Epithelial cell of esophagus (primary cell): ENCODE measurements around the gene CDRT4.

ENCODE experiments used
- DNase-seq: peaks from one replicate; pipeline ENCODE4 v3.0.0; 2010; ENCODE audit warnings: low read depth
- H3K4me3 ChIP-seq: 2 replicates; pipeline ENCODE4 v1.5.1; 2011; ENCODE audit warnings: mild to moderate bottlenecking, low read length, control low read depth
- CTCF ChIP-seq: IDR thresholded peaks from 2 replicates; pipeline ENCODE4 v1.5.1; 2011; ENCODE audit warnings: low read depth, mild to moderate bottlenecking, low read length, control low read depth, inconsistent platforms; ENCODE audit not compliant: insufficient read depth; ENCODE audit errors: missing control alignments

Gene CDRT4

DNA sequence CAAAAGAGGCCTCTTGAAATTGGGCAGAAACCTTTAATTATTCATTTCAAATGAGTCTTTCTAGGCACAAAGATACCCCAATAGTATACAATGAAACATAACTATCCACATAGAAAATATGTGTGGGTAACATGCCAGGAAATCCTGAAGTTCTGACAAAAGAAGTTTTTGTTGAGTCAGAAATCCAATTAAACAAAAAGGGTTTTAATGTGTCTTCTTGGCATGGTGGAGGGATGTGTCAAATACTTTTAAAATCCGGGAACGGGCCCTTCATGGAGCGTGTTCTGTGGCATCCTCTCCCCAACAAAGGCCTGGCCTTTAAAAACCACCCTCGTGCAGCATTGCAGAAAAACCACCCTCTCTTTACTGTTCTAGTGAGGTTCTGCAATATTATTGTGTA is 14.2 kb downstream of the CDRT4 start:
- H3K4me3 ChIP-seq = no peak overlapping the region
- no peak for DNase-seq
- no peak for TF ChIP-seq CTCF

DNA sequence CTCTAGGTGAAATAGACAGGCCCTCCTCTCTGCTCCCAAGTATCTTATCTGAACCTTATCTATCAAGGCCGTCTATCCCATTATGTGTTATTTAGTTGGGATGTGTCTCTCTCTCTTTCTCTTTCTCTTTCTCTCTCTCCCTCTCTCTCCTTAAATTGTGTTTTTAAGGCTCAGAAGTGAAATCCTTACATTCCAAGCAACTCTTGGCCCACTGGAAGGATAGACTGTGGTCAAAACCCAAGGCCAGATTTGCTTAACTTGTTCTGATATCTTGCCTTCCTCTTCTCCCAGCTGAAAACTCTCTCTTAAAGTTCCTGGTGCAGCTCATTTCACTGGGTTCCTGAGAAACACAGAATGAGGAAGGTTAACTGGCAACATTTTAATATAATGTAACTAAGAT is 14.7 kb downstream of the CDRT4 start:
- TF ChIP-seq CTCF = no peak
- DNase-seq = no peak
- H3K4me3 ChIP-seq = no peak overlapping the region

DNA sequence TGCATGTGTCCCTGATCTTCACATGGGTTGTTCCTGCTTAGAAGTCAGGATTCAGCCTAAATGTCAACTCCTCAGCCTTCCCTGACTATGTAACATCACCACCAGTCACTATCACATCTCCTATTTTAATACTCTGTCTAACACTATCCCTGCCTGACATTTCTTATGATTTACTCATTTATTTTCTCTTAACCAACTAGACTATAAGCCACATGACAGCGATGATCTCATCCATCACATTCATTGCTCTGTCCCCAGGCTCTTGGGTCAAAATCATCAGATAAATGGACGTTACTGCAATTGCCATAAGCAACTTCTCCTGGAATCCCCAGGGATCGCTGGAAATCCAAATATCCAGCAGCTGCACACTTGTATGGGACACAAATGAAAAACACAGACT is 15.7 kb downstream of the CDRT4 start:
- DNase-seq = no peak
- no peak for TF ChIP-seq CTCF
- H3K4me3 ChIP-seq = no peak overlapping the region

DNA sequence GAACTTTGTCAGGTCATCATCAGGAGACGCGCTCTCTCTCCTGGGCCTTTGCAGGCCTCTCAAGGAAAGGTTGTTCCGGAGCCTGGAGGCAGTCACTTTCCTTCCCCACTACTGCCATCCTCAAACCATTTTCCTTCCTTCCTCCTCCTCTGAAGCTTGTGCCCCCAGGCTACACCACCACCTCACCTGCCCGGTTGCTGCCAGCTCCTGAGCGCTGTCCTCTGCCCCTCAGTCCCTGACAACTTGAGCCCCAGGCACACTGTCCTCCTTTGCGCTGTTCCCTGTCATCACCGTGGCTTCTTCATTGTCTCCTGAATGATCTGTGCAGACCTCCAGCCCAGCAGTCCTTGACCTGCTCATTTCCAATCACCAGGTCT is 18.9 kb downstream of the CDRT4 start:
- no peak for TF ChIP-seq CTCF
- no peak for DNase-seq
- no peak overlapping the region for H3K4me3 ChIP-seq

DNA sequence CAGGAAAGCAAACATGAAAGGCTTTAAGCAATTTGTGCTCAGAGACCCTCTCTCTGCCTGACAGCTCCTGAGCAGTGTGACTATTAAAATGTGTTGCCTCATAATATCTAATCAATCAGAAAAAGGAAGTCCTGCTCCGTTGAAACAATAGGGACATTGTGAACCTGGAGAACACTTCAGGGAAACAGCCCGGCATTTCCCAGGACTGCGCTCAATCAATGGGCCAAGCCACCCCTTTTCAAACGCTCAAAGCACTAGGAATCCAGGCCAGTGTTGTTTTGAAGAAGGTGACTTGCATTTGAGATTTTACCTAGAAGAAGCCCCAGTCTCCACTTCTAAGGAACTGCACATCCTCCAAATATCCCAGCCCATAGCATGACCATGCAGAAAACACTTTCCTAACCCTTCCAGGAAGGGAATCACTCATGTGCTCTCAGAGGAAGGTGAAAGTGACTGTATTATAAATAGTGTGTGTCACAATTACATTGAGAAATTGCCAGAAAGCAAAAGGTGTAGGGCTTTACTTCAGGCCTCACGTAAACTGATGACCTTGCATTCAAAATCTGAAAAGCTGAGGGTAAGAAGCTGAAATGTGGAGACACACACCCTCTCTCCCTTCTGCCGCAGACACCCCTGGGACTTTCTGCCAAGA is 19.4 kb downstream of the CDRT4 start:
- DNase-seq = peak; percentile 8
- TF ChIP-seq CTCF = no peak

GRCh38 chr17:15446036-15446435 is 21.4 kb downstream of the CDRT4 start:
- no peak for TF ChIP-seq CTCF
- no peak overlapping the region for H3K4me3 ChIP-seq
- DNase-seq = no peak

More for the DNA sequence above, 19.4 kb downstream of the CDRT4 start:
- no peak overlapping the region for H3K4me3 ChIP-seq

- no peak for TF ChIP-seq CTCF
- DNase-seq = no peak
Measured at GRCh38 chr17:15444805-15445204, 22.6 kb downstream of the CDRT4 start.

More at GRCh38 chr17:15444805-15445204, 22.6 kb downstream of the CDRT4 start:
- no peak overlapping the region for H3K4me3 ChIP-seq
